NOMO-1 treated with DMSO at 0.1 percent for 48 hours (cell line): Measurements from ENCODE around the gene ARL2.

Source experiments
- DNase-seq: peaks from one replicate; lab custom pipeline; 2025; ENCODE audit not compliant: unreplicated experiment; lab: John Stamatoyannopoulos, UW

The ARL2 gene

DNA sequence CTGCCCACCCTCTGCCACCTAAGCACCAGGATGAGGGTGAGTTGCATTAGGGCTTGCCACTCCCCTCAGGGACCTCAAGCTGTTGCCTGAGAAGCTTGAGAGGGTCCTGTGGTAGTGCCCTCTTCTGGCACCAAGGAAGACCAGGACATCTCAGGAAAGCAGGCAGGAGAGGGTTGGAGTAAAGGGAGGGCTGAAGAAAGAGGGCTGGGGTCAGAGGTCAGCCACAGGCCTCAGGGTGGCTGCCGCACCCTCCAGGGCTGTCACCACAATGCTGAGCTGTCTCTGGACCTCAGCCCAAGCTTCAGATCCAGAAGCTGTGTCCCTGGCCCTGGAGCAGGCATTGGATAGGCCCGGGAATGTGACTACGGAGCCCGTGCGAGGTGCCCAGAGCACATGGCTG, 31.1 kb downstream of the ARL2 start:
- DNase-seq = no peak

DNA sequence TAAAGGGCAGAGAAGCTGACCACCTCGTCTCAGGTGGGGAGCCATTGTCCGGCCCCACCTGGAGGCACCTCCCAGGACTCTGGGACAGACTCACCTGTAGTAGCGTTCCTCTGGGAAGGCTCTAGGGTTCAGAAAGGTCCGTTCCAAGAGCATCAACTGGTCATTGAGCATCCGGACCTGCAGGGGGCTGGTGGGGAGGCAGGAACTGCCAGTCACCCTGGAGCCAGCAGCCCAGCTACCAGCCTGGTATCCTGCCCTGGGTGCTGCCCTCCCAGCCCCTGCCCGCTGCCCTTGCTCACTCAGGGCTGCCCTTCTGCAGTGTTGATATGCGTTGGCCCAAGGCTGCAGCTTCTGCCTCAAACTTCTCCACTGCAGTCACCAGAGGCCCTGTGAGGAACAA, 31.8 kb downstream of the ARL2 start:
- no peak for DNase-seq

DNA sequence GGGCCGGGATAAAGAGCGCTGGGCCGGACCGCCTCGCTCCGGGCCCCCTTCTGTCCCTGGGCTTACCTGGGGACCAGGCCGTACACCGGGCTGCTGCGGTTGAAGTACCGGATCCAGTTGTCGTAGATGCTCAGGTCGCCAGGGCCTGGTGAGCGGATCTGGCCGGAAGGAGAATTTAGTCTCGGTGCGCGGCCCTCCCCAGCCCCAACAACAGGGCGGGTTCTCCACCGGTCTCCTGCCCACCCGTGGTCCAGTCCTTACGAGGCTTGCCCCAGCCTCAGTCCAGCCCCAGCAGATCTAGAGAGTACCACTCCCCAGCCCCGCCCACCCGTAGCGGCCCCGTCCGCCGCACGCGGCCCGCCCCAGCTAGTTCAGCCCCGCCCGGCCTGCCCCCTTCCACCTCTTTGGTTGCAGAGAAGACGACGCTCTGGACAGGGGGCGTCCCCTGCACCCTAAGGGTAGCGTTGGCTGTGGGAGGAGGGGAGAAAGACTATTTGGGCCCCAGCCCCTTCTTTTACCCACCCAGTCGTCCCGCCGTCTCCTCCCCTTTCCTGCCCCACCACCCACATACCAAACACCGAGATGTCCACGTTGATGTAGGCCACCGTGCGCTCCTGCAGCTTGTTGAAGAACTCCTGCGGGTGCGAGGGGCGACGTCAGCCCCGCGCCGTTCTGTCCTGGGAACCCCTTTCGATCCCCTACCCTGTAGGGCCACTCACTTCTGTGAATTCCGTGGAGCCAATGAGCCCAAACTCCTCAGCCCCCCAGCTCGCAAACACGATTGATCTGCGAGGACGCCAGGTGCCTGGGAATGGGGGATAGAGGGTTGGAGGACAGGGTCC, 33.8 kb downstream of the ARL2 start:
- DNase-seq = no peak

DNA sequence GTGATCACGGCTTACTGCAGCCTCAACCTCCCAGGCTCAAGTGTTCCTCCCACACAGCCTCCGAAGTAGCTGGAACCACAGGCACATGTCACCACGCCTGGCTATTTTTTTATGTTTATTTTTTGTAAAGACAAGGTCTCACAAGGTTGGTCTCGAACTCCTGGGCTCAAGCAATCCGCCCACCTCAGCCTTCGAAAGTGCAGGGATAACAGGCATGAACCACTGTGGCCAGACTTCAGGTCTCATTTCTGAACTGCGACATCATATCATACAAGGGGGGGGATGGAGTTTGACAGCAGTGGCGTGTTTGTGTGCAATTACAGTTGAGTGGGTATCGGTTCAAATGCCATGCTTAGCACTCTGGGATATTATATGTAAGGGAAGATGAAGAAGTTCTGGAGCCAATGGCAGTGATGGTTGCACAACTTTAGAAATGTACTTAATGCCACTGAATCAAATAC, 37.5 kb downstream of the ARL2 start:
- no peak for DNase-seq

DNA sequence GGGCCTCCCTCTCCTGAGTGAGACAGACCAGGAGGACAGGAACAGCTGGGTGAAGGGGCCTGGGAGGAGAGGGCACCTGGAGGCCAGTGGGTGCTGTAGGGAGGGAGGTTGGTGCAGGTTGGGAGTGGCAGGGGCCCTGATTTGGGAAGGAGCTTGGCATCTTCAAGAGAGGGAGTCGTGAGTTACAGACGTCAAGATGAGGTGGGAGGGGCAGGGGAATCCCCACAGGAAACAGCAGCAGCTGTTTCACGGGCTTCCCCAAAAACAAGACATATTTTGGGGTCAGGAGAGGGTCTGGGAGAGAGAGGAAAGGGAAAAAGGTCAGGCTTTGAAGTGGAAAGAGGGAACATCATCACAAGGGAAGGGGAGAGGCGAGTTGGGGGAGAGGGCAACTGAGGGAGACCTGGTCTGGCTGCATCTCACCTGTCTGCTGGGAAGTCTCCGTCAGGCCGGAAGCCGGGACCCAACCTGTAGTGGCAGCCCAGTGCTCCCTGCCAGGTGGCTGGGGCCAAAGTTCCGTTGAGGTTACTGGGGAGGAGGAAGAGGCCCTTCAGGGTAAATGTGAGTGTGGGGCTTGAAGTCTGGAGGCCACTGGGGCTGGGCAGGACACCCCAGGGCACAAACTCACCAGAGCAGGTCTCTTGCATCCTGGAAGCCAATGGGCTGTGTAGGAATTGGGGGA, 40.0 kb downstream of the ARL2 start:
- DNase-seq = no peak

DNA sequence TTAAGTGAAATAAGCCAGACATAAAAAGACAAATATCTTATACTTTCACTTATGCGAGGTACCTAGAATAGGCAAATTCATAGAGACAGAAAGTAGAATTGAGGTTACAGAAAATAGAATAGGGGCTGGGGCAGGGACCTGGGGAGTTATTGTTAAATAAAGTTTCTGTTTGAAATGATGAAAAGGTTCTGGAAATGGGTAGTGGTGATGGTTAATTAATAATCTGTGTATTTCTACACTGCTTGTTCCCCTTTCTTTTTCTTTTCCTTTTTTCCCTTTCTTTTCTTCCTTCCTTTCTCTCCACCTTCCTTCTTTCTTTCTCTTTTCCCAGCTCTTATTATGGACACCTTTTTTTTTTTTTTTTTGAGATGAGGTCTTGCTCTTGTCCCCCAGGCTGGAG, 41.6 kb downstream of the ARL2 start:
- no peak for DNase-seq

DNA sequence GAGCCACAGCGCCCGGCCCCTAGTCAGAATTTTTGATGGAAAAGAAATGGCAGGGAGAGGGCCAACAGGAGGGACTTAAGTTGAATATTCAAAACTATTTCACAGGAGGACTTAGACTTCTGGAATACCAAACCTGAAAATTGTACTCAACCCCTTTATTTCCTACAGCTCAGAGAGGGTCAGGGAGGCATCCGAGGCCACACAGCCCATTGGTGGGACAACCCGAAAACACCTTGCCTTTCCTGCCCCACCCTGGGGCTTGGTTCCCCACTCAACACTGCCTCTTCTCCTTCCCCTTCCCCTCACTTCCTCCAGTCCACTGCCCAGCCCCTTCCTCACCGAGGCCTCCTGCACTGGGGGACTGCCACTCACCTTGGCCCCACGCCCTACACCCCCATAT, 43.0 kb downstream of the ARL2 start:
- DNase-seq = no peak

DNA sequence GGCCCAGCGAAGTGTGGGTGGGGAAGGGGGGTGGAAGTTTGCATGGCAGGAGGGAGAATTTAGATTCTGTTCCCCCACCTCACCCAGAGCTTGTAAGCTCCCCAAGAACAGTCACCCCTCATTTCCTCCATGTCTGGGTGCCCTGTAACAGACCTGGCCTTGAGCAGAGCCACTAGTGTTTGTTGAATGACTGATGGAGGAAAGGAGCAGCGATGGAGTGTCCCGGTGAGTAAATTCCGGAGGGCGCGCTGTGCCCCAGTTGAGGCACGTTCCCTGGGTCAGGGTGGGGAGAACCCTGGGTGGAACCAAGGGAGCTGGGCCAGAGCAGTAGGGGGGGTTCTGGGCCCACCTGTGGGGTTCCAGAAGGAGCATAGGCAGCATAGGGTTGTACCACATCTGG, 43.6 kb downstream of the ARL2 start:
- no peak for DNase-seq

DNA sequence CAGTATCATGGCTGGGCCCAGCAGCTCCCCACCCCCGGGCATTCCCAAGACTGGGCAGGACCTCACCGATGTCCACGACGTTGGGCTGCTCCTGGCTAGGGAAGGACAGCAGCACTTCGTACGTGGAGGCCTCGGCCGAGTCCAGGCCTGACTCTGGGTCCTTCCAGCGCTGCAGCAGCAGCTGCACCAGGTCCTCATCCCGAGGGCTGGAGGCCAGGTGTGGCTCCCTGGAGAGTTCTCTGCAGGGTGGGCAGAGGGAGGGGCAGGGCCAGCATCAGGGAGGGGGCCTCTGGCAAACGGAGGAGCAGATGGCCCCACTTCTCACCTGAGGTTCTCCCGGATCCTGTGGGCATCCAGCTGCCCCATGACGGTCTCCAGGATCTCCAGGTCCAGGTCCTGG, 44.1 kb downstream of the ARL2 start:
- no peak for DNase-seq

DNA sequence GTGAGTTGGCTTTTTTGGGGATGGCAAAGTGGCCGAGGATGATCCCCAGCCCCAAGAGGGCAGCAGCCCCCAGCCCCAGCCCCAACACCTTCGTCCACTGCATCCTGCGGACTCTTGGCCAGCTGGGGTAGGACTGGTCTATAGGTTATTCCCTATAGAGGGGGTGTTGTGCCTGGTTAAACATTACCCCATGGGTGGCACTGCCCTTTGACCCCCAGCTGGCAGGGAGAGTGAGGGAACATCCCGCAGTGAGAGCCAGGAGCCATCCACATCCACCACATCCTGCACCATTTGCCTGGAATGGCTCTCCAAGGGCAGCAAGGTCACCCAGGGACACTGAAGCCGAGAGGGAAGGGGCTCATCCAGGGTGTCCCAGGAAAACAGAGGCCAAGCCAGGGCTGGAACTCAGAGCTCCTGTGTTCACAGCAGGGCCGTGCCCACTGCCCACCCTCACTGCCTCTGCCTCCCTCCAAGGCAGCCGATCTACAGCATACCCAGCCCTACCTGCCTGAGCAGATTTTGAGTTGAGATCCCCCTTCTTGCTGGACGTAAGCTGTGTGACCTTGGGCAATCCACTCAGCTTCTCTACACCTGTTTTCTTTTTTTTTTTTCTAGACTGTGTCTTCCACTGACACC, 44.6 kb downstream of the ARL2 start, which contains the start of gene NAALADL1:
Gene NAALADL1 (minus strand): TSS at position 135 of the 636 bp plus-strand sequence. CDS start 32 bp downstream, at position 103.
- no peak for DNase-seq

DNA sequence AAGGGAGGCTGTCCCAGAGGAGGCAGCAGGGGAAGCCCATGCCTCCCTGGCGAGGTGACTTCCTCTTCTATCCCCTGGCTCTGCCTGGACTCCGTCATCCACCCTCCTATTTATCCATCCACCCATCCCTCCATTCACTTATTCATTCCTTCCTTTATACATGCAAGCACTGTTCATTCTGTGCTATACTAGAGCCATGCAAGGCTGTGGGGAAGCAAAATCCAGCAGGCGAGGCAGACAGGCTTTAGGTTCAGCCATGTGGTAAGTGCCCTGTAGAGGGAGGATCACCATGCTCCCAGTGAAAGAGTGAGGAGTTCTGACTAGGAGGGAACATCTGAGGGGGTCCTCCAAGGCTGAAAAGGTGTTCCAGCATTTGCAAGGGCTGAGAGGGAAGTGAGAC, 45.6 kb downstream of the ARL2 start:
- DNase-seq = no peak

DNA sequence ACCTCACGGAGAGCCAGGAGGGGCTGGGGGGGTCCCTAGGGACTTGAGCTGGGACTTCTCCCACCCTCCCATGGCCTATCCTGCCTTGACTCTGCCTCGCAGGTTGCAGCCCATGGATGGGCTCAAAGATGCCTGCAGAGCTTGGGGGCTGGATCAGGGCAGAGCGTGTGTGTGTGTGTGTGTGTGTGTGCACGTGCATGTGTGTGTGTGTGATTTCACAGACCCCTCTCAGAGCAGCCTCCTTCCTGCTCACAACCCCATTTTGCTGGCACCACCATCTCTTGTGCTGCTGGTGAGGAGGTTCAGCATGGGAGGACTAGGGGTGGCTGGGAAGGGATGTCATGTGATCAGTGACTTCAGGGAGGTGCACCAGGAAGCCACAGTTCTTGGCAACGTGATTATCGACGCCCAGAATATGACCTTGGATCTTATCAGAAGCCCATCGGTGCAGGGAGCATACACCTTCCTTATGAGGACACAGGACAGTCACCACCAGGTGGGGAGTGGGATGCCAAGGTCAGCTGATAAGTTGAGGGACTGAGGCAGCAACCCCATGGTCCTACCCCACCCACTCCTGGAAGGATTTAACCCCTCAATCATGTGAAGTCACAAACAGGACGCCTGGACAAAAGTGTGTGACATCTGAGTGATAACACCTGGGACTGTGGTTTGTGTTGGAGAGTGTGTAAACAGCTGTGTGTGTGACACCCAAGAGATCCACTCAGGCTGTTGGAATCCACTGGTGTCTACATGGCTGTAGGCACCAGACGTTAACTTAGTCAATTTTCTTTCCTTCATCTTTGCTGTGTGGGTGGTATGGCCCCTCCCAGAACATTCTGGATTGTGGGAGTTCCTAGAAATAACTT, 46.2 kb downstream of the ARL2 start:
- DNase-seq = no peak

DNA sequence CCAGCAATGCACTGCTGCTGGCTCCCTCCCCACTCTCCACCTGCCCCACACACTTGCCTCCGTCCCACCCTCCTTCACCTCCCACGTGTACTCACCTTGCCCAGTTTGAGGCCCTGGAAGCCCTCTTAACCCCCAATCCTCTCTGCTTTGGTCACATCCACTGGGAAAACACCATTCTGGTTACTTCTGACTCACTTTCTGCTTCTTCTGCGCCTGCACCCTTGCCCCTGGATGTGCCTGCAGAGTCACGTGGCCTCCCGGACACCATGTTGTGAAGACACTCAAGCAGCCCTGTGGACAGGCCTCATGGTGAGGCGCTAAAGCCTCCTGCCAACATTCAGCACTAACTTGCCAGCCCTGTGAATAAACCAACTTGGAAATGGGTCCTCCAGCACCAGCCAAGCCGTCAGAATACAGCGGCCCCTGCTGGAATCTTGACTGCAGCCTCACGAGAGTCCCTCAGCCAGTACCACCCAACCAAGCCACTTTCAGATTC, 47.0 kb downstream of the ARL2 start:
- peak; percentile 35 for DNase-seq

DNA sequence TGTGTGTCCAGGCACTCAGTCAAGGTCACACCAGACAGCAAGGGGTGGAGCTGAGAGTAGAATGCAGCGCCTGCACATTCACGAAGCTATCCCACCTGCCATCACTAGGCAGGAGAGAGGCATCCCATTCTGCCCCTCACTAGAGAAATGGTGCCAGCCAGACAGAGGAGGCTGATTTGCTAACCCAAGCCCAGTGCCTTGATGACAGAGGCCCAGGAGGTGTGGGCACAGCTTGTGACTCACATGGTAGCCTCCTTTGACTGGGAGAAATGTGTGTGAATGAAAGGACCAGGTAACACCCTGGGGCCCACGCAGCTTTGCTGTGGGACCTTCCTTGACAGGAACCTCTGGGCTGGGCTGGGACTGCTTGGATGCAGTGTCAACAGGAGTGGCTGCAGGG, 49.6 kb downstream of the ARL2 start:
- DNase-seq = no peak

DNA sequence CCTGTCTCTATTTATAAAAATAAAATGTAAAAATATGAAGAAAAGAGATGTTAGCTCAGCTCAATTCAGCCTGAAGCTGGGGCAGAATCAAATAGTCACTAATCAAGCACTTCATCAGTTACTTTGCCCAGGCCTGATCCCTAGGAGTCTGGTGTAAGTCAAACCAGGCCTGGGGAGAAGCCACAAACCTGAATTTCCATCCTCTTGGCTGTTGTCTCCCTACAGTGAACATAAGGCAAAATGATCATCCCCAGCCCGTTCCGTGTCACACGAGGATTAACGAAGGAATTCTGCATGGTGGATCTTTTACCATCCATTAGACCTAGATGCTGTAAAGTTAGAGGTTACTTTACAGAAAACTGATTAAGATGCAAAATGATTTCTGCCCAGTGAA, 50.9 kb downstream of the ARL2 start:
- no peak for DNase-seq

DNA sequence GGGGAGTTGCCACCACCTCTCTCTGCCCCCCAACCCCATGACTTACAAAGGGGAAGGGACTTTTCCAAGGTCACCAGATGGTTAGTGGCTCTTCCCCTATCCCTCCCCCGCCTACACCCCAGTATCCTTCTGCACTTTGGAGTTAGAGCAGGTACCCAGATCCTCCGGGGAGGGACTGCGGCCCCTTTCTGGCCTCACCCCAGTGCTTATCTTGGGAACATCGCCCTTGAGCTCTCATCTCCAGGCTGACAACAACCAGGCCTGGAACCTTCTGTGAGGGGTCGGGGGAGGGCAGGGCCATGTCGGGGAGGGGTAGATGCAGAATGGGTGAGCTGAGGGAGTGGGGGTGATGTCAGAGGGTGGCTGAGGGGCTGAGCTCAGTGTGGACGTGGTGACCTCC, 51.9 kb downstream of the ARL2 start:
- DNase-seq = no peak

DNA sequence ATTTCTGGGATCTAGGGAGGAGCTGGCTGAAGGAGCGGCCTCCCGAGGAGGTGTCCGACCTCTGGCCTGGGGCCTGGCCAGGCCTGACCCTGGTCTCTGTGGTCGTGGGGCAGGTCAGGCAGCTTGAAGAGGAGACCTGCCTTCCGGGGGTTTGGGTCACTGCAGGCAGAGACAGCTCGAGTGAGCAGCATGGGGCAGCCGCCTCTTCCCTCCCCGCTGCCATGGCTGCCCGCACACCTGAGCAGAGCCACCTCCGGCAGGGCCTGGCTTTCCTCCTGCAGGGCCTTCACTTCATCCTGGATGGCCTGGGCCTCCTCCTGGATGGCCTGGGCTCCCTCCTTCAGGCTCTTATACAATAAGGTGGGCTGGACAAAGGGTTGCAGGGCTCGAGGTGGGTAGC, 52.4 kb downstream of the ARL2 start:
- DNase-seq = no peak

DNA sequence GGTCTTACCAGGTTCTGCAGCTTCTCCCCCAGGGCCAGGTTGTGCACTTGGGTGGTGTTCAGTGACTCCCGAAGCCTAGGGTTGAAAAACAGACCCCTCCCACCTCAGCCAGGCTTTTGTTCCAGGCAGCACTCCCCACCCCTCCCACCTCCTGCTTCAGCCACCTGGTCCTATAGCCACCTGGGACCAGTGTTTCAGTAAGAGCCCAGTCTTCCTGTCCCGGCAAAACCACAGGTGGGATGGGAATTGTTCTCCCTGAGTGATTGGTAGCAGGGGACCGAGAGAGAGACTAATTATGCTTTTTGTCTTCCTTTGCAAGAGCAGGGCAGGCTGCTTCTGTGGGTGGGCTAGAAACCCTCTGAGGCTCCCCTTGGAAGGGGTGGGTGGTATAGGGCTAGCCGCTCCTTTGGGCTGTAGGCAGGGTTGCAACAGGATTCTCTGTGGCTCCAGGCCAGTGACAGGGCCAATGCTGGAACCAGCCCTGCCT, 52.9 kb downstream of the ARL2 start:
- no peak for DNase-seq

DNA sequence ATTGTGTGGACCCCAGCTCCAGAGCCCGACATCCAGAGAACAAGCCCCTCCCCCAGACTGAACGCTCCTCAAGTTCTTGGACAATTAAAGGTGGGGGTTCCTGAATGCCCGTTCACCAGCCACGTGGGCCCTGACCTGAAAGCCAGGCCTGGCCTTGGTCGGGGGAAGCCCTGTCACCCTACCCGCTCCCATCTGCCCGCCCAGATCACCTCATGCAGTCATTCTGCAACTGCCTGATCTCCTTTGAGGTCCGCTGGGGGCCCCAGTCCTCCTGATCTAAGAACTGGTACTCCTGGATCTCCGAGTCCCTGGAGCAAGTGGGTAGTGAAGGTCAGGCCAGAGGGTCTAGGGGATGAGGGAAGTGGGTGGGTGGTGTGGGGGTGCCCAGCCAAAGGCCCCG, 53.5 kb downstream of the ARL2 start:
- DNase-seq = no peak

DNA sequence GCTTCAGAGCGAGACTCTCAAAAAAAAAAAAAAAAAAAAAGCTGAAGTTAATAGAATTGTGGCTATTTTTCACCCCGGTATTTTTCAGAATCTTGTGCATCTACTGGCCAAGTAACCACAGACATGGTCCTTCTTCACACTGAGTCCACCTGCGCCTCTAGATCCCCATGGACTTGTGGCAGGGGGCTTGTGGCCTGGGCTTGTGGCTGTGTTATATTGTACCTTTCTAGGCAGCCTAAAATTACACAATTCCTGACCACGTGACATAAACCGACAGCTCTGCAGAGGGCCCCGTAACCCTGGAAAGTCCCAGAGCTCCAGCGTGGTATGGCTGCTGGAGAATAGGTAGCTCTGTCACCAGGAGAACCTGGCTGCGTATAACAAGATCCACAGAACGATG, 55.3 kb downstream of the ARL2 start:
- DNase-seq = peak; percentile 64
